MM.1S (cell line): Measurements from ENCODE around the gene ARFIP1.

Experiments
- DNase-seq: peaks from one replicate; pipeline ENCODE4 v3.0.0-alpha.2; 2015
- H2AFZ ChIP-seq: fragments of 300-600 bp; sonication (generic); 2 replicates; pipeline ENCODE4 v1.6.0; 2016; ENCODE audit warnings: antibody characterized with exemption, low read length
- H3F3A ChIP-seq: fragments of 300-600 bp; sonication (generic); 2 replicates; pipeline ENCODE4 v1.6.1; 2016; ENCODE audit warnings: mild to moderate bottlenecking, antibody characterized with exemption, low read length, moderate library complexity, mixed read lengths; ENCODE audit not compliant: insufficient read depth
- H3K27ac ChIP-seq: fragments of 300-600 bp; sonication (generic); 2 replicates; pipeline ENCODE4 v1.5.1; 2016; ENCODE audit warnings: mild to moderate bottlenecking, low read length
- H3K27me3 ChIP-seq: fragments of 300-600 bp; sonication (generic); replicated peaks from 2 replicates; pipeline ENCODE4 v1.6.0; 2016; ENCODE audit warnings: low read length; ENCODE audit not compliant: insufficient read depth
- H3K36me3 ChIP-seq: fragments of 300-600 bp; sonication (generic); replicated peaks from 2 replicates; pipeline ENCODE4 v1.6.1; 2016; ENCODE audit warnings: mild to moderate bottlenecking, low read length, mixed read lengths; ENCODE audit not compliant: insufficient read depth
- H3K4me1 ChIP-seq: fragments of 300-600 bp; sonication (generic); 2 replicates; pipeline ENCODE4 v1.6.1; 2016; ENCODE audit warnings: low read length, mixed read lengths
- H3K4me2 ChIP-seq: fragments of 300-600 bp; sonication (generic); 2 replicates; pipeline ENCODE4 v1.6.0; 2016; ENCODE audit warnings: low read depth, low read length
- H3K4me3 ChIP-seq: fragments of 300-600 bp; sonication (generic); 2 replicates; pipeline ENCODE4 v1.5.1; 2016; ENCODE audit warnings: low read length, mixed read lengths
- H3K79me2 ChIP-seq: fragments of 300-600 bp; sonication (generic); 2 replicates; pipeline ENCODE4 v1.6.1; 2016; ENCODE audit warnings: mixed run types, low read length, mixed read lengths
- H3K9ac ChIP-seq: fragments of 300-600 bp; sonication (generic); 2 replicates; pipeline ENCODE4 v1.6.1; 2016; ENCODE audit warnings: low read length, mixed read lengths
- H3K9me2 ChIP-seq: fragments of 300-600 bp; sonication (generic); replicated peaks from 2 replicates; pipeline ENCODE4 v1.6.1; 2016; ENCODE audit warnings: mild to moderate bottlenecking, low read length, mixed read lengths; ENCODE audit not compliant: insufficient read depth
- H3K9me3 ChIP-seq: fragments of 300-600 bp; sonication (generic); replicated peaks from 2 replicates; pipeline ENCODE4 v1.6.1; 2016; ENCODE audit warnings: mild to moderate bottlenecking, low read length, mixed read lengths; ENCODE audit not compliant: insufficient read depth
- H4K20me1 ChIP-seq: fragments of 300-600 bp; sonication (generic); 2 replicates; pipeline ENCODE4 v1.6.1; 2016; ENCODE audit warnings: mild to moderate bottlenecking, low read length, moderate library complexity, mixed read lengths; ENCODE audit not compliant: insufficient read depth
- EZH2 ChIP-seq: fragments of 300-600 bp; sonication (generic); optimal IDR thresholded peaks from 2 replicates; pipeline ENCODE3; 2017; ENCODE audit warnings: low read depth, mild to moderate bottlenecking, antibody characterized with exemption, low read length, mixed read lengths
- EZH2phosphoT487 ChIP-seq: fragments of 300-600 bp; sonication (generic); IDR thresholded peaks from 2 replicates; pipeline ENCODE4 v1.6.1; 2018; ENCODE audit warnings: antibody characterized with exemption, low read length
- TF ChIP-seq, protein P1 (sequence below): fragments of 300-600 bp; sonication (generic); IDR thresholded peaks from 2 replicates; pipeline ENCODE4 v1.5.1; 2016; ENCODE audit warnings: antibody characterized with exemption, low read length, mixed read lengths

The ARFIP1 gene

DNA sequence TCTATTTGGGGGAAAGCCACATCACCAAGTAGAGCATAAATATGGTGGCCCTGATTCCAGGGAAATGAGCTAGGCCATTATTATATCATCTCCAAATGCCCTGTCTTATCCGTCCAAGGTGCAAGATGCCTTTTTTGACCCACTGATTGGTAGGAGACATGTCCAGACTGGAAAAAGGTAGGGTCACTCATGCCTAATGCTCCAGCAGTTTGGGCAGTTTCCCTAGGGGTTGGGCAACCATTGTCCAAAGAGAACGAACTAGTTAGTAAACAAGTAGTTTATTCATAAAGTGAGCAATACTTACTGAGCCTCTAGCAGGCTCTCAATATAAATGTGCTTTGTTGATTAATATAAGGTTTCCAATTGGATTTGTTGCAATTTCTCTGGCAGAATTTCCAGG is 162.6 kb downstream of the ARFIP1 start:
- Histone ChIP-seq H3K79me2 (no peaks in the 10 kb centered on the region), H3K4me1 (no peaks in the 10 kb centered on the region), H2AFZ (no peak overlapping the region), H3F3A (peaks cover 4% of the 10 kb centered on the region; the same call in 1 of the 2 replicates), H3K9me3 (no peaks in the 10 kb centered on the region), H3K27ac (no peak overlapping the region), H4K20me1 (no peaks in the 10 kb centered on the region), H3K4me3 (no peak overlapping the region), H3K9ac (no peak overlapping the region), H3K27me3 (no peaks in the 10 kb centered on the region; the same call in 1 of the 2 replicates), H3K9me2 (no peaks in the 10 kb centered on the region), H3K36me3 (no peaks in the 10 kb centered on the region), H3K4me2 (no peak overlapping the region)
- no peak for DNase-seq
- TF ChIP-seq EZH2 = no peak
- TF ChIP-seq, protein P1, sequence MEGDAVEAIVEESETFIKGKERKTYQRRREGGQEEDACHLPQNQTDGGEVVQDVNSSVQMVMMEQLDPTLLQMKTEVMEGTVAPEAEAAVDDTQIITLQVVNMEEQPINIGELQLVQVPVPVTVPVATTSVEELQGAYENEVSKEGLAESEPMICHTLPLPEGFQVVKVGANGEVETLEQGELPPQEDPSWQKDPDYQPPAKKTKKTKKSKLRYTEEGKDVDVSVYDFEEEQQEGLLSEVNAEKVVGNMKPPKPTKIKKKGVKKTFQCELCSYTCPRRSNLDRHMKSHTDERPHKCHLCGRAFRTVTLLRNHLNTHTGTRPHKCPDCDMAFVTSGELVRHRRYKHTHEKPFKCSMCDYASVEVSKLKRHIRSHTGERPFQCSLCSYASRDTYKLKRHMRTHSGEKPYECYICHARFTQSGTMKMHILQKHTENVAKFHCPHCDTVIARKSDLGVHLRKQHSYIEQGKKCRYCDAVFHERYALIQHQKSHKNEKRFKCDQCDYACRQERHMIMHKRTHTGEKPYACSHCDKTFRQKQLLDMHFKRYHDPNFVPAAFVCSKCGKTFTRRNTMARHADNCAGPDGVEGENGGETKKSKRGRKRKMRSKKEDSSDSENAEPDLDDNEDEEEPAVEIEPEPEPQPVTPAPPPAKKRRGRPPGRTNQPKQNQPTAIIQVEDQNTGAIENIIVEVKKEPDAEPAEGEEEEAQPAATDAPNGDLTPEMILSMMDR = no peak
- no peak for TF ChIP-seq EZH2phosphoT487

DNA sequence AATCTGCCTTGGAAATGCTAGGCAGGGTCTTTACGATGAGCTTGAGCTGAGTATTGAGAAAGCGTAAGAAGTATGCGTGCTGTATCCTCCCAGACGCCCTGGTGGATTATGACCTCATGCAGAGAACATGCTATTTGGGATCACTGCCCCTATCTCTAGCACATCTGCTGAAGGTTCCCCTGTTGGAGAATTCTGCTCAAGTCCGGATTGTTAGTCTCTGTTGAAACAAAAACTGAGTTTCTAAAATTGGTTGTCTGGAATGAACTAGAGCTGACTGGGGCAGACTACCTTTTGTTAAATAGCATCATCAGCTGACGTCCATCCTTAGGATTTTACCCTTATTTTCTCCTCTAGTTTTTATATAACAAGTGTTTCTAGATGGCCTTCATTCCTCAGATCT is 163.9 kb downstream of the ARFIP1 start:
- H3K4me1 ChIP-seq = no peaks in the 10 kb centered on the region
- no peak overlapping the region for H3K27ac ChIP-seq
- no peak overlapping the region for H2AFZ ChIP-seq
- no peak overlapping the region for H3K4me2 ChIP-seq
- no peaks in the 10 kb centered on the region for H4K20me1 ChIP-seq
- DNase-seq = no peak
- H3K9ac ChIP-seq = no peak overlapping the region
- no peaks in the 10 kb centered on the region for H3K9me2 ChIP-seq
- H3K79me2 ChIP-seq = no peaks in the 10 kb centered on the region
- H3F3A ChIP-seq = no peaks in the 10 kb centered on the region
- H3K4me3 ChIP-seq = no peak overlapping the region
- H3K27me3 ChIP-seq = no peaks in the 10 kb centered on the region; the same call in 1 of the 2 replicates
- H3K36me3 ChIP-seq = no peaks in the 10 kb centered on the region
- TF ChIP-seq EZH2phosphoT487 = no peak
- TF ChIP-seq EZH2 = no peak
- TF ChIP-seq, protein P1 = no peak
- H3K9me3 ChIP-seq = no peaks in the 10 kb centered on the region

DNA sequence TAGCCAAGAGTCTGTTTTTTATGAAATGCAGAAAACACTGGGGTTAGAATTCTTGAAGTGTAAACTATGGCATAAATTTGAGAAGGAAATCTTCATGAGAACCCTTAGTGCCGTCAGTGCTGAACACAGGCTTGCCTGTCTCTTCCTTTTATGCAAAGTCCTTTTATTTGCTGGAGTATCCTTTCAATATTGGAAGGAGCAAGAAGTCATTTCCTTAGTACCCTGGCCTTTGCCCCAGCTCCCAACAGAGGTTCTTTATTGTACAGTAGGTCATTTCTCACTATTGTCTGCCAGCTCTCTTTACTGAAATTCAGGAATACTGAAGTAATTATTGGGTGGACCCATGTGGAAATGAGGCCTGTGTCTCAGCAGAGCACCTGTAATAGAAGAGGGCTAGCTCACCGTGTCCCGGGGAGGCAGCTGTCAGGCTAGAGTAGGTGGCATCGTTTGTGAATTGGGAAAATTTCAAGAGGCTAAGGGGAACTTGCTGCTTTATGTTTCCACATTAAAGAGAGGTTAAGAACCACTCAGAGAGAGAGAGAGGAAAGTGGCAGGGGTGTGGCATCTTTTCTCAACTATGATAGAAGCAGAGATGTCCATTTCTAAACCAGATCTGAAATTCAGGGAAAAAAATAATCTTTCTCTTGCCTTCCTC is 165.0 kb downstream of the ARFIP1 start:
- Histone ChIP-seq H3K79me2 (no peaks in the 10 kb centered on the region), H4K20me1 (no peaks in the 10 kb centered on the region), H2AFZ (no peak overlapping the region), H3K4me2 (no peak overlapping the region), H3K36me3 (no peaks in the 10 kb centered on the region), H3K27ac (no peak overlapping the region), H3K9me3 (no peaks in the 10 kb centered on the region), H3K9ac (no peak overlapping the region), H3F3A (no peaks in the 10 kb centered on the region), H3K4me3 (no peak overlapping the region), H3K9me2 (no peaks in the 10 kb centered on the region), H3K27me3 (no peaks in the 10 kb centered on the region), H3K4me1 (no peaks in the 10 kb centered on the region)
- DNase-seq = no peak
- TF ChIP-seq EZH2 = no peak
- TF ChIP-seq, protein P1 = no peak
- no peak for TF ChIP-seq EZH2phosphoT487
